Colonic mucosa (tissue), 4 donors: ENCODE results near the gene IDUA. TPM values are rescaled to one million over a fixed set of nuclear protein-coding genes. Genes with fewer than 3 reads are reported as not detected.

Experiments used
- DNase-seq: peaks from one replicate; pipeline ENCODE4 v3.0.0-alpha.2; 2020
- H3K27ac ChIP-seq: fragments of 200-600 bp; one replicate; pipeline ENCODE4 v1.8.0; 2021
- H3K27me3 ChIP-seq: fragments of 200-600 bp; one replicate; pipeline ENCODE4 v1.8.0; 2021
- H3K36me3 ChIP-seq: fragments of 200-600 bp; one replicate; pipeline ENCODE4 v1.8.0; 2021
- H3K4me1 ChIP-seq: fragments of 200-600 bp; one replicate; pipeline ENCODE4 v1.8.0; 2021; ENCODE audit warnings: mild to moderate bottlenecking
- H3K4me3 ChIP-seq: fragments of 200-600 bp; one replicate; pipeline ENCODE4 v1.8.0; 2021
- H3K9ac ChIP-seq, 2 donors: one replicate each; pipeline ENCODE4 v1.7.0; 2013; ENCODE audit warnings: control low read depth in 2 of 2, low read depth in 2 of 2, low read length in 2 of 2
- H3K9me3 ChIP-seq: fragments of 200-600 bp; one replicate; pipeline ENCODE4 v1.8.0; 2021
- intact Hi-C: fragments of 100-400 bp; cut with DNase I; formaldehyde crosslinking; loops from one replicate; pipeline ENCODE4 v1.14.1; 2022
- total RNA-seq, 2 donors: library from RNA; stranded (reverse); fragmentation: NEBNext Ultra II Directional in 1 of 2; extraction: Animal tissue kit (Norgen Biotek cat#: 25700) in 1 of 2; gene quantifications; one replicate each; pipeline ENCODE4 v1.2.1, GENCODE V29; 2021
- TF ChIP-seq, protein P1 (sequence below): fragments of 200-600 bp; IDR thresholded peaks from one replicate; pipeline ENCODE4 v1.8.0; 2022; ENCODE audit warnings: antibody characterized with exemption, mild to moderate bottlenecking
- donor health status: healthy.
- donor health status: DM: no; HTN: no; CAD: no.
- donor health status: DM: no; HTN: no; CAD: no.

The IDUA gene
- total RNA-seq, 2 donors from 2014 or later, result 18.8 to 22.4 TPM

DNA sequence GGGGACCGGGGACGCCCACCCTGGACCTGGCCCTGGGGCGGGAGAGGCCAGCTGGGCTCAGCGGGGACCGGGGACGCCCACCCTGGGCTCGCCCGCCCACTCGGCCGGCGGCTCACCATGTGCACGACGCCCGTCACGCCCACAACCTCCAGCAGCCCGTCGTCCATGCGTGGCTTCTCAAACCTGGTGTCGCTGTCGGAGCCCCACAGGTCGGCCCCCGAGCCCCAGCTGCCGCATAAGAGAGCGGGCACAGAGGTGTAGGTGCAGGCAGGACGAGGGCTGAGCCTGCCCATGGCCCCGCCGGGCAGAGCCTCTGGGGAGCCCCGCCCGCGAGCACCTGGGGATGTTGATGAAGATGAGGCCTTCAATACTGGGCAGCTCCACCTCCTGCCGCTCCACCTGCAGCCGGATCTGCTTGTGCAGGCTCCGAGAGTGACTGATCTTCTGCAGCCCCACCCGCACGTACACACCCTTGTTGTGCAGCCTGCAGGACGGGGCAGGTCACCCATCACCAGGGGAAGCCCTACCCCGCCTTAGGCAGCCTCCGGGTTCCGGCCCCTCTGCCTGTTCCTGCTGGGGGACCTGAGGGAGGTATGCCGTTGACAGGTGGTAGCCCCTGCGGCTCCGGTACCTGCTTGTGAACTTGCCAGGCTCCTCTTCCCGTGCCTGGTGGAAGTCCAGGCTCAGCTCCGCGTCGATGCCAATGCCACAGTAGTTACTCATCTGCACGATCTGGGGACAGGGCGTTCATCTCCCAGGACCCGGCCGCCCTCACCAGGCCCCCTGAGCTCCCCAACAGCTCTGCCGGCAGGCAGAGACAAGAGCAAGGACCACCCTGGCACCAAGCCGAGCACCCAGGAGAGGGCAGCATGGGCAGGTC, 25.3 kb upstream of the IDUA start:
- peak overlapping the region in 1 of 2 donors; percentile 70 for H3K9ac ChIP-seq
- H3K36me3 ChIP-seq, result peaks cover 3% of the 10 kb centered on the region
- intact Hi-C loops, result no loop called here

DNA sequence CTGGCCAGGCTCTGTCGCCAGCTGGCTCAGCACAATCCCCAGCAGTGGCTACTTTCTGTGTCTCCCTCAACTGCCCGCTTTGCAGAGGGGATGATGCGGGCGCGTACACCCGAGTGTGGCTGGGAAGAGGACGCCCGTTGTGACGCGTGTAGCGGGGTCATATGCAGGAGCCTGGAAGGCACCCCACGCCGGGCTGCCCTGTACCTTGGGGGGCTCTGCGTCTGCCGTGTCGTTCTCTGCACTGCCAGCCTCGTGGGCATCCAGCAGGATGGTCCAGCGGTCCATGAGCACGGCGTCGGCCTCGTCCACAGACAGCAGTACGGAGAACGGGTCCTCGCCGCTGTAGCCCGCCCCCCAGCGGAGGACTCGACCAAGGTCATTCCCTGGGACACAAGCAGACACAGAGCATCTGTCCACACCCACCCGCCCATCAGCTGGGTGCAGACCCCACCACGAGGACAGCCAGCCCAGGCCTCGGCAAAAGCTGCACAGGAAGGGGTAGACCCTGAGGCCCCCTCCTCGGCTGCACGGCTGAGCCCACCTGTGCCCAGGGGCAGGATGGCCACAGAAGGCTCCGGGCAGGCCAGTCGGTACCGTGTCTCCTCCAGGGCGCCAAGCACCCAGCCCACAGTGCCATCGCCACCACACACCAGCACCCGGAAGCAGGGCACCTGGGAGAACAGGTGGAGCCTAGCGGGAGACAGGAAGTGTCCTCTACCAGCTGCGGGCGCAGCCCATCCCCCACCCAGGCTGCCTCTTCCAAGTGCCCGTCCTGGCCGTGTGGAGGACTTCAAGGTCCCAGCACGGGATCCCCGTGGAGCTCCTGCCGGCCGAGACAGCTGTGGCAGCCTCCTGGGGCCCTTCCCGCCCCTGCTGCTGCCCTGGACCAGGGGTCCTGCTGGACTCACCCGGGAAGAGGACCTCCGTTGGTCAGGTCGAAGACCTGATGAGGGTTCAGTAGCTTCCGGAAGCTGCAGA, 24.3 kb upstream of the IDUA start:
- H3K36me3 ChIP-seq, result peaks cover 3% of the 10 kb centered on the region
- H3K9ac ChIP-seq, result peak overlapping the region; percentile 47 to 70
- no peaks in the 10 kb centered on the region for H3K27me3 ChIP-seq
- peak overlapping the region; percentile 55 for H3K27ac ChIP-seq
- H3K4me3 ChIP-seq, result peak overlapping the region; percentile 6
- H3K4me1 ChIP-seq, result no peaks in the 10 kb centered on the region
- no peaks in the 10 kb centered on the region for H3K9me3 ChIP-seq
- DNase-seq, result peak; percentile 74
- intact Hi-C loops, result no loop called here
- TF ChIP-seq, protein P1, sequence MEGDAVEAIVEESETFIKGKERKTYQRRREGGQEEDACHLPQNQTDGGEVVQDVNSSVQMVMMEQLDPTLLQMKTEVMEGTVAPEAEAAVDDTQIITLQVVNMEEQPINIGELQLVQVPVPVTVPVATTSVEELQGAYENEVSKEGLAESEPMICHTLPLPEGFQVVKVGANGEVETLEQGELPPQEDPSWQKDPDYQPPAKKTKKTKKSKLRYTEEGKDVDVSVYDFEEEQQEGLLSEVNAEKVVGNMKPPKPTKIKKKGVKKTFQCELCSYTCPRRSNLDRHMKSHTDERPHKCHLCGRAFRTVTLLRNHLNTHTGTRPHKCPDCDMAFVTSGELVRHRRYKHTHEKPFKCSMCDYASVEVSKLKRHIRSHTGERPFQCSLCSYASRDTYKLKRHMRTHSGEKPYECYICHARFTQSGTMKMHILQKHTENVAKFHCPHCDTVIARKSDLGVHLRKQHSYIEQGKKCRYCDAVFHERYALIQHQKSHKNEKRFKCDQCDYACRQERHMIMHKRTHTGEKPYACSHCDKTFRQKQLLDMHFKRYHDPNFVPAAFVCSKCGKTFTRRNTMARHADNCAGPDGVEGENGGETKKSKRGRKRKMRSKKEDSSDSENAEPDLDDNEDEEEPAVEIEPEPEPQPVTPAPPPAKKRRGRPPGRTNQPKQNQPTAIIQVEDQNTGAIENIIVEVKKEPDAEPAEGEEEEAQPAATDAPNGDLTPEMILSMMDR, result no peak

More for the DNA sequence above, 25.3 kb upstream of the IDUA start:
- peak overlapping the region; percentile 55 for H3K27ac ChIP-seq
- no peaks in the 10 kb centered on the region for H3K4me1 ChIP-seq
- H3K27me3 ChIP-seq, result no peaks in the 10 kb centered on the region
- TF ChIP-seq, protein P1, result no peak
- peak; percentile 81 for DNase-seq
- no peaks in the 10 kb centered on the region for H3K9me3 ChIP-seq
- peak overlapping the region; percentile 6 for H3K4me3 ChIP-seq

DNA sequence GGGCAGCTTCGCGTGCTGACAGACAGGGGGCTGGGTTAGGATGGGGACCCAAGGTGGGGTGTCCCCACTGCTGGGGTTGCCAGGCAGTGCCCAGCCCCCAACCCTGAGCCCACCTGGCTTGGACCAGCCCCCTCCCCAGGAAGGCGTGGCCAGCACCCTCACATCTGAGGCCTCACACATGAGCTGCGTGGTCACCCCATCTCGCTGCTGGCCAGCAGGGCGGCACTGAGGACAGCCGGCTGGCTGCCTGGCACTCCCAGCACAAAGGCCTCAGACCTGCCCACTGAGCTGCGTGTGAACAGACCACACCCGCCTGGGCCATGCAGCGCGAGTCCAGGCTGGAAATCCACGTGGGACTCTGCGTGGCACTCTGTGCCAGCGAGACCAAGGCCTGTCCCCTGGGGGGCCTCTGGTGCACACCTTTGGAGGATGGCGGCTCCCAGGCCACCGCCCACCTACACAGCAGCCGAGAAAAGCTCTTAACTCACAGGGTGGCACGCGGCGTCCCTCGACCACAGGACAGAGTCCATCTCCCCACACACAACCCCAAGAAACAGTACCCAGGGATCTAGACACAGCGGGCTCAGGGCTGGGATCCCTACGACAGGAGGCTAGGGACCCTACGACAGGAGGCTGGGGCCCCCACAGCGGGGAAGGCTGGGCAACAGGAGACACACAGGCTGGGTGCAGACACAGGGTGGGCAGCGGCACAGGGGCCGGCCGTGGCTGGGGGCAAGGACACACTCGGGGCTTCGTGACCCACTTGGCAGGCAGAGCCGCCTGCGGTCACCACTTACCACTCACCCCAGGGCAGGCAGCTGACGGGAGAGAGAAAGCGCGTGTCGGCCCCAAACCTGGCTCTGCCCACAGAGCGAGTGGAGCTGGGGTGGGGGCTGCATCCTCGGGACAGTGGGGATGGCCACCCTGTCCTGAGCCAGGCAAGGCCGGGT, 23.3 kb upstream of the IDUA start:
- Histone ChIP-seq H3K4me1 (no peaks in the 10 kb centered on the region), H3K27me3 (no peaks in the 10 kb centered on the region), H3K36me3 (peaks cover 3% of the 10 kb centered on the region), H3K4me3 (peak overlapping the region; percentile 6), H3K27ac (peak overlapping the region; percentile 55), H3K9ac (peak overlapping the region; percentile 47 to 70), H3K9me3 (no peaks in the 10 kb centered on the region)
- no peak for DNase-seq
- TF ChIP-seq, protein P1, result no peak
- intact Hi-C loops, result no loop called here

DNA sequence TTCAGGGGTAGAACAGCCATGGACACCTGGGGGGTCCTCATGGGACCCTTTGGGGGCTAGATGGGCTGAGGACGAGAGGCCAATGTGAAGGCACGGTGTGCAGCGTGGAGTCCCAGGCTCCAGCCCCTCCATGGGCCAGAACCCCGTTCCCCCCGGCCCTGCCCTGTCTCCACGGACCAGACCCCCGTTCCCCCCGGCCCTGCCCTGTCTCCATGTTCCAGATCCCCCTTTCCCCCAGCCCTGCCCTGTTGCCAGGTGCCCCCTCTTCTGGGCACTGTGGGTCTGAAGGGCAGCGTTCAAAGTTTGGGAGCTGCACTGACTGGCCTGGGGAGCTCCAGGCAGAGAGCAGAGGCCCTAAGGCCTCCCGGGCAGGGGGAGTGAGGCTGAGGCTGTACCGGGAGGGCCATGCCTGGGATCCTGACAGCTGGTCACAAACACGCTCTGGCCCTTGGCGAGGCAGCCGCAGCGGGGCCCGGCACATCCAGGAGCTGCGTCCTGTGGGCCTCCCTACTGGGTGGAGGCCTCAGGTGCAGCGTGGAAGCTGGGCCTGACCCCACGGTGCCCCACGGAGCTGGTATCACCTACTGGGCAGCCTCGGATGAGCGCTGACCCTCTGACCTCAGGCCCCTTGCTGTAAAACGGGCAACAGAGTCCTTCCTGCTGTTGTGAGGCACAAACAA, 22.4 kb upstream of the IDUA start:
- intact Hi-C loops, result no loop called here
- Histone ChIP-seq H3K4me3 (no peak overlapping the region), H3K27me3 (no peaks in the 10 kb centered on the region), H3K27ac (no peak overlapping the region), H3K36me3 (peaks cover 3% of the 10 kb centered on the region), H3K4me1 (no peaks in the 10 kb centered on the region), H3K9ac (no peak overlapping the region), H3K9me3 (no peaks in the 10 kb centered on the region)
- no peak for DNase-seq
- TF ChIP-seq, protein P1, result no peak
